Esophagus muscularis mucosa (tissue), 4 donors: ENCODE data around the gene ARMC9.

Source experiments
- CTCF ChIP-seq, 3 experiments: fragments of 200-600 bp in 2 of 3; fragments of 450-650 bp in 1 of 3; sonication (generic) in 2 of 3; IDR thresholded peaks; one replicate each; pipeline ENCODE4 v1.5.1; 2017 to 2019; ENCODE audit warnings: antibody characterized with exemption in 3 of 3, mild to moderate bottlenecking in 2 of 3, moderate library complexity in 1 of 3
- EP300 ChIP-seq: sonication (generic); formaldehyde crosslinking; IDR thresholded peaks from one replicate; pipeline ENCODE4 v1.6.1; 2017; ENCODE audit warnings: antibody characterized with exemption
- POLR2A ChIP-seq: fragments of 450-650 bp; IDR thresholded peaks from one replicate; pipeline ENCODE4 v1.6.1; 2017; ENCODE audit warnings: antibody characterized with exemption, moderate library complexity, mild to moderate bottlenecking, low read depth

- TF ChIP-seq CTCF (IDR thresholded peaks at IDR 0.05), result no peak
- no peak for TF ChIP-seq EP300
- TF ChIP-seq POLR2A, result no peak
Observed at GRCh38 chr2:231318436-231318835, 120.0 kb downstream of the ARMC9 start.
